Stomach (tissue), 9 donors: Measurements from ENCODE around the gene INPP4B. TPM values are rescaled to one million over a fixed set of nuclear protein-coding genes. Genes with fewer than 3 reads are reported as not detected.

Experiments
- DNase-seq, 2 donors: peaks; one replicate each; pipeline versions ENCODE4 v3.0.0 to v3.0.0-alpha.2; 2013 to 2019
- H3K27ac ChIP-seq, 5 donors: fragments of 200-600 bp in 4 of 5; sonication (generic) in 4 of 5; one replicate each; pipeline ENCODE4 v1.5.1; 2013 to 2019; ENCODE audit warnings: mild to moderate bottlenecking in 1 of 5, moderate library complexity in 1 of 5
- H3K27me3 ChIP-seq, 3 donors: fragments of 200-600 bp; sonication (generic); one replicate each; pipeline ENCODE4 v1.5.1; 2017 to 2019; ENCODE audit warnings: mixed run types in 1 of 3
- H3K36me3 ChIP-seq, 4 donors: fragments of 200-600 bp; sonication (generic); 1 replicate in 3 of 4; 2 replicates in 1 of 4; pipeline ENCODE4 v1.5.1; 2016 to 2019
- H3K4me1 ChIP-seq, 4 donors: fragments of 200-600 bp; sonication (generic); one replicate each; pipeline ENCODE4 v1.5.1; 2016 to 2019
- H3K4me3 ChIP-seq, 4 donors: fragments of 200-600 bp; sonication (generic) in 3 of 4; one replicate each; pipeline ENCODE4 v1.5.1; 2016 to 2019; ENCODE audit warnings: mild to moderate bottlenecking in 1 of 4
- H3K9me3 ChIP-seq, 4 donors: fragments of 200-600 bp; sonication (generic); one replicate each; pipeline ENCODE4 v1.5.1; 2016 to 2019
- CTCF ChIP-seq, 7 experiments: fragments of 450-650 bp in 4 of 7; fragments of 200-600 bp in 3 of 7; sonication (generic) in 3 of 7; IDR thresholded peaks; one replicate each; pipeline ENCODE4 v1.5.1; 2016 to 2019; ENCODE audit warnings: antibody characterized with exemption in 7 of 7, control low read depth in 2 of 7, mild to moderate bottlenecking in 1 of 7
- EP300 ChIP-seq: sonication (generic); formaldehyde crosslinking; IDR thresholded peaks from one replicate; pipeline ENCODE4 v1.6.1; 2017; ENCODE audit warnings: antibody characterized with exemption
- POLR2A ChIP-seq, 4 donors: fragments of 450-650 bp; IDR thresholded peaks; one replicate each; pipeline ENCODE4 v1.6.1; 2016; ENCODE audit warnings: antibody characterized with exemption in 4 of 4, control low read depth in 2 of 4, mild to moderate bottlenecking in 1 of 4, moderate library complexity in 1 of 4
- POLR2AphosphoS5 ChIP-seq, 3 donors: sonication (generic); formaldehyde crosslinking; IDR thresholded peaks; one replicate each; pipeline ENCODE4 v1.6.1; 2016; ENCODE audit warnings: antibody characterized with exemption in 3 of 3
- WGBS, 5 donors: extraction: QIAGEN DNeasy Blood & Tissue Kit in 3 of 5; methylation state at CpG; one replicate each; pipeline versions ENCODE4 v1.1.5 to v1.1.7; 2013 to 2018; 5-methylcytosine and 5-hydroxymethylcytosine counted together
- intact Hi-C: fragments of 100-400 bp; cut with DNase I; formaldehyde crosslinking; loops from one replicate; pipeline ENCODE4 v1.15.1; 2023; ENCODE audit warnings: low total_unique reads
- polyA plus RNA-seq, 3 donors: library from polyadenylated mRNA; stranded (reverse); fragments of 200-250 nt; gene quantifications; one replicate each; pipeline ENCODE4 v1.2.3, GENCODE V29; 2013
- total RNA-seq, 5 donors: library from RNA; depleted of rRNA; stranded (reverse); fragments of >200 nt; gene quantifications; one replicate each; pipeline versions ENCODE4 v1.1.0 to v1.2.3, GENCODE V29; 2014 to 2016
- donor health status: healthy with polysubstance abuse.
- donor health status: Bipolar disorder and iron deficiency.
- donor health status: healthy.

Gene INPP4B
- total and polyA plus RNA-seq, 8 donors, result 1.4 to 96.9 (median 11.7) TPM

- no peaks in the 10 kb centered on the region for H3K27me3 ChIP-seq
- no peak overlapping the region for H3K27ac ChIP-seq
- WGBS, 5 donors, result 77 to 91% (median 89%) methylated on average over 1 of the region's 1 CpG
- TF ChIP-seq POLR2A (IDR thresholded peaks at IDR 0.05) (no peak), CTCF (IDR thresholded peaks at IDR 0.05) (no peak), EP300 (no peak), POLR2AphosphoS5 (IDR thresholded peaks at IDR 0.05) (no peak)
- intact Hi-C loops, result no loop called here
- DNase-seq, result no peak
- H3K4me3 ChIP-seq, result no peak overlapping the region
- H3K4me1 ChIP-seq, result no peaks in the 10 kb centered on the region
- no peaks in the 10 kb centered on the region for H3K9me3 ChIP-seq
- no peaks in the 10 kb centered on the region for H3K36me3 ChIP-seq
Observed at GRCh38 chr4:142778430-142778829, 67.7 kb downstream of the INPP4B start.

- Histone ChIP-seq H3K4me3 (no peak overlapping the region), H3K36me3 (no peaks in the 10 kb centered on the region), H3K27me3 (no peaks in the 10 kb centered on the region), H3K4me1 (no peaks in the 10 kb centered on the region), H3K27ac (no peak overlapping the region), H3K9me3 (no peaks in the 10 kb centered on the region)
- DNase-seq, result no peak
- TF ChIP-seq POLR2A (IDR thresholded peaks at IDR 0.05), result no peak
- TF ChIP-seq EP300, result no peak
- TF ChIP-seq POLR2AphosphoS5 (IDR thresholded peaks at IDR 0.05), result no peak
- TF ChIP-seq CTCF (IDR thresholded peaks at IDR 0.05), result no peak
- intact Hi-C loops, result no loop called here
- 71 to 86% (median 79%) methylated on average over 4 of the region's 4 CpGs for WGBS, 5 donors
Observed at GRCh38 chr4:142777045-142777743, 68.9 kb downstream of the INPP4B start.

GRCh38 chr4:142776026-142776425 lies 70.1 kb downstream of the INPP4B start:
- TF ChIP-seq CTCF (IDR thresholded peaks at IDR 0.05), result no peak
- no peak for TF ChIP-seq EP300
- TF ChIP-seq POLR2A (IDR thresholded peaks at IDR 0.05), result no peak
- TF ChIP-seq POLR2AphosphoS5 (IDR thresholded peaks at IDR 0.05), result no peak
- Histone ChIP-seq H3K4me1 (no peaks in the 10 kb centered on the region), H3K4me3 (no peak overlapping the region), H3K9me3 (no peaks in the 10 kb centered on the region), H3K36me3 (no peaks in the 10 kb centered on the region), H3K27me3 (no peaks in the 10 kb centered on the region), H3K27ac (no peak overlapping the region)
- intact Hi-C loops, result no loop called here
- DNase-seq, result no peak
- WGBS, 5 donors, result 81 to 89% (median 85%) methylated on average over 2 of the region's 2 CpGs

GRCh38 chr4:142773505-142773904 lies 72.6 kb downstream of the INPP4B start:
- H3K9me3 ChIP-seq, result no peaks in the 10 kb centered on the region
- no peaks in the 10 kb centered on the region for H3K36me3 ChIP-seq
- H3K4me1 ChIP-seq, result no peaks in the 10 kb centered on the region
- H3K27ac ChIP-seq, result no peak overlapping the region
- TF ChIP-seq EP300 (no peak), POLR2A (IDR thresholded peaks at IDR 0.05) (no peak), CTCF (IDR thresholded peaks at IDR 0.05) (no peak), POLR2AphosphoS5 (IDR thresholded peaks at IDR 0.05) (no peak)
- DNase-seq, result no peak
- intact Hi-C loops, result no loop called here
- no peaks in the 10 kb centered on the region for H3K27me3 ChIP-seq
- no peak overlapping the region for H3K4me3 ChIP-seq
- WGBS, 5 donors, result 88 to 96% (median 93%) methylated on average over 2 of the region's 2 CpGs
